Metanephros (tissue), 1 donor: Measurements from ENCODE around the gene MTM1. TPM values are rescaled to one million over a fixed set of nuclear protein-coding genes. Genes with fewer than 3 reads are reported as not detected.

ENCODE experiments used
- total RNA-seq: library from RNA; depleted of rRNA; stranded (reverse); fragments of >200 nt; gene quantifications from one replicate; pipeline ENCODE4 v1.2.3, GENCODE V29; 2014

MTM1 gene
- 13.2 TPM for total RNA-seq

DNA sequence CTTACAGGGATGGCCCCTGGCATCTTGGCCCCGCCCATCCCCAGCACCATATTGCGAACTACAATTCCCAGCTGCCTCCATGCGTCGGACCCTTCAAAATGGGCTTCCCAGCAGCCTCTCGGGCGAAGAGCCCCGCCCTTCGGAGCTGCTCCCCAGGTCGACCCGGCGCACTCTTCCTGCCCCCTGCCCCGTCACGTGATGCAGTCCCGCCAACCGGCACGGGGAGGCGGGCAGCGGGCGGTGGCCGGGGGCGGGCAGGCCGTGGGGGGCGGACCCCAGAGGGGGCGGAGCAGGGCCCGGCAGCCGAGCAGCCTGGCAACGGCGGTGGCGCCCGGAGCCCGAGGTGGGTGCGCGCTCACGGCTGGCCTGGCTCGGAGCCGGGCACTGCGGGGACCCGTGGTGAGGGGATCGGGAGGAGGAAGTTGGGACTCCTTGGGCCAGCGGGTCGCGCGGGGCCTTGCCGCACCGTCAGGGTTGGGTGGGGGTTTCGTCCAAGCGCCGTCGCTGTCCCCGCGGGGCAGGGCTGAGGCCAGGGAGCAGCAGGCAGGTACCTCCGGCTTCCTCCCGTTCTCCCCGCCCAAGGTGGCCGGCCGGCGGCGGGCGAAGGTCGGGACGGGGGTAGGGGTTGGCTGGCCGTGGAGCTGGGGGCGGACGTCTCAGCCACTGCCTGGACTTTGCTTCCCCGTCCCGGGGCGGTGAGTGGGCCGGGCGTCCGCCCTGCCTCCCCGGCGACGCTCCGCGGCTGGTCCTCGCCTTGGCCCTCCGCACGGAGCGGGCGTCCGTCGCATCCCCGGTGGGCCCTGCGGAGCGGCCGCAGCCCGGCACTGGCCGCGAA is at the start of gene MTM1:
Gene MTM1 (plus strand): TSS at position 302 of the 835 bp plus-strand sequence. CDS start 23,994 bp downstream, outside the sequence.

DNA sequence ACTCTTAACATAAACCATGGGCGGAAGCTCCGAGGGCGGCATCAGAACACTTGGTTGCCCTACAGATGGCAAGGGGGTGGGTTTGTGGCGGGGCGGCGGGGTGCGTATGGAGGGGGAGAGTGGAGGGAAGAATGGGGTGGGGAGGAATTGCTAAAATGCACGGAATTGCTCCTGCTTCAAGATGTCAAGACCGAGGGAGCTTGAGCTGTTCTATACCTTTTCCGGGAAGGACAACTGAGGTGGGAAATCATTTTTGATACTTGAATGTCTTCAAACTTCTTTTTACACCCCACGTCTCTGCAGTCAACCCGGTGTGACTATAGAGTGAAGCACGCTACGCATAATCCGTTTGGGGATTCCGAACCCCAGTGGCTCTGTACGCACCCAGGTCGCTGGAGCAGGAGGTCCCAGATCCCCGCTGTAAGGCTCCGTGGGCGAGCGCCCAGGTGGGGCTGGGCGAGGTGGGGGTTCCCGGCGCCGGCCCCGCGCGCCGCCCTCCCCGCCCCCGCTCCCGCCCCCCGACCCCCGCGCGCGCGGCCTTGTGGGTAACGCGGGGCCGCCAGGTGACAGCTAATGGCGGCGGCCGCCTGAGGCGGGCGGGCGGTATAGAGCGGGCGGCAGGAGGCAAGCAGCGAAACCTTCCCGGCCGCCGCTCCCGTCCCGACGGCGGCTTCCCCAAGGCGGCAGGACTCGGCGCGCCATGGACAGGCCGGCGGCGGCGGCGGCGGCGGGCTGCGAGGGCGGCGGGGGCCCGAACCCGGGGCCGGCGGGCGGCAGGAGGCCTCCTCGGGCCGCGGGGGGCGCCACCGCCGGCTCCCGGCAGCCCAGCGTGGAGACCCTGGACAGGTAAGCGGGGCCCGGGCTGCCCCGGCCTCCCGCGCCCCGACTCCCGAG is 124.7 kb downstream of the MTM1 start, which contains the start of gene MTMR1:
Gene MTMR1 (plus strand): TSS at position 566 of the 894 bp plus-strand sequence. CDS start 135 bp downstream, at position 701.

Other genes with a start within 250 kb of the MTM1 start
- 5.3 TPM for gene MAMLD1, start 205.3 kb upstream of the MTM1 start, total RNA-seq
- 22.2 TPM for gene MTMR1, start 124.8 kb downstream of the MTM1 start, total RNA-seq